Cardiac septum (tissue), 1 donor: Measurements from ENCODE around the gene PNMA6E. TPM values are rescaled to one million over a fixed set of nuclear protein-coding genes. Genes with fewer than 3 reads are reported as not detected.
"Not testable (repeated sequence)": the region's sequence is repeated elsewhere in the genome, so short reads cannot be mapped to it uniquely, and the experiment has no call there.

Source experiments
- DNase-seq: peaks from one replicate; pipeline ENCODE4 v3.0.0-alpha.2; 2020; ENCODE audit warnings: low spot score
- intact Hi-C: fragments of 100-400 bp; cut with DNase I; formaldehyde crosslinking; loops from one replicate; pipeline ENCODE4 v1.14.0; 2022
- total RNA-seq: library from RNA; stranded (reverse); fragmentation: NEBNext Ultra II Directional; extraction: Animal tissue kit (Norgen Biotek cat#: 25700); gene quantifications from one replicate; pipeline ENCODE4 v1.2.1, GENCODE V29; 2021
- donor health status: DM: no; HTN: no; CAD: no.

Gene PNMA6E
- total RNA-seq, 1 donor from 2014 or later = not detected

- intact Hi-C loops = not testable (repeated sequence)
These were observed 11.7 kb downstream of the PNMA6E start for GRCh38 chrX:153389460-153389768.

GRCh38 chrX:153388722-153389459, 12.3 kb downstream of the PNMA6E start:
- intact Hi-C loops = no loop called here
- DNase-seq = no peak

More at GRCh38 chrX:153389460-153389768, 11.7 kb downstream of the PNMA6E start:
- not testable (repeated sequence) for DNase-seq

- DNase-seq = no peak
- intact Hi-C loops = no loop called here
These were observed 13.0 kb downstream of the PNMA6E start for GRCh38 chrX:153387987-153388721.

- intact Hi-C loops = no loop called here
- DNase-seq = no peak
These were observed 13.8 kb downstream of the PNMA6E start for GRCh38 chrX:153387345-153387744.

GRCh38 chrX:153386097-153386496, 15.1 kb downstream of the PNMA6E start:
- DNase-seq = no peak
- intact Hi-C loops = no loop called here

GRCh38 chrX:153384973-153385372, 16.2 kb downstream of the PNMA6E start:
- intact Hi-C loops = not testable (repeated sequence)

GRCh38 chrX:153384390-153384789, 16.8 kb downstream of the PNMA6E start:
- no peak for DNase-seq
- intact Hi-C loops = no loop called here

More at GRCh38 chrX:153384973-153385372, 16.2 kb downstream of the PNMA6E start:
- not testable (repeated sequence) for DNase-seq

GRCh38 chrX:153382563-153383482, 18.3 kb downstream of the PNMA6E start:
- no peak for DNase-seq
- intact Hi-C loops = no loop called here

GRCh38 chrX:153381684-153382532, 19.2 kb downstream of the PNMA6E start:
- DNase-seq = no peak
- intact Hi-C loops = no loop called here

- intact Hi-C loops = no loop called here
- no peak for DNase-seq
These were observed 20.5 kb downstream of the PNMA6E start for GRCh38 chrX:153380691-153381090.

GRCh38 chrX:153379971-153380581, 21.1 kb downstream of the PNMA6E start:
- intact Hi-C loops = no loop called here
- DNase-seq = no peak

- DNase-seq = no peak
- intact Hi-C loops = no loop called here
These were observed 21.6 kb downstream of the PNMA6E start for GRCh38 chrX:153379508-153379907.

GRCh38 chrX:153378607-153379006, 22.5 kb downstream of the PNMA6E start:
- intact Hi-C loops = no loop called here
- no peak for DNase-seq

GRCh38 chrX:153377727-153378126, 23.4 kb downstream of the PNMA6E start:
- intact Hi-C loops = no loop called here
- no peak for DNase-seq

GRCh38 chrX:153375571-153375970, 25.6 kb downstream of the PNMA6E start:
- intact Hi-C loops = no loop called here
- no peak for DNase-seq

- no peak for DNase-seq
- intact Hi-C loops = no loop called here
These were observed 26.7 kb downstream of the PNMA6E start for GRCh38 chrX:153374426-153374825.

- no peak for DNase-seq
- intact Hi-C loops = no loop called here
These were observed 28.2 kb downstream of the PNMA6E start for GRCh38 chrX:153372949-153373348.

GRCh38 chrX:153371256-153371655, 29.9 kb downstream of the PNMA6E start:
- DNase-seq = no peak
- intact Hi-C loops = no loop called here
